Colonic mucosa (tissue), 4 donors: ENCODE data around the gene POLR2B. TPM values are rescaled to one million over a fixed set of nuclear protein-coding genes. Genes with fewer than 3 reads are reported as not detected.
A peak's percentile ranks its signal among the peaks of the same experiment; 100 is the strongest.

ENCODE experiments used
- DNase-seq: peaks from one replicate; pipeline ENCODE4 v3.0.0-alpha.2; 2020
- H3K27ac ChIP-seq: fragments of 200-600 bp; one replicate; pipeline ENCODE4 v1.8.0; 2021
- H3K27me3 ChIP-seq: fragments of 200-600 bp; one replicate; pipeline ENCODE4 v1.8.0; 2021
- H3K36me3 ChIP-seq: fragments of 200-600 bp; one replicate; pipeline ENCODE4 v1.8.0; 2021
- H3K4me1 ChIP-seq: fragments of 200-600 bp; one replicate; pipeline ENCODE4 v1.8.0; 2021; ENCODE audit warnings: mild to moderate bottlenecking
- H3K4me3 ChIP-seq: fragments of 200-600 bp; one replicate; pipeline ENCODE4 v1.8.0; 2021
- H3K9ac ChIP-seq, 2 donors: one replicate each; pipeline ENCODE4 v1.7.0; 2013; ENCODE audit warnings: control low read depth in 2 of 2, low read depth in 2 of 2, low read length in 2 of 2
- H3K9me3 ChIP-seq: fragments of 200-600 bp; one replicate; pipeline ENCODE4 v1.8.0; 2021
- intact Hi-C: fragments of 100-400 bp; cut with DNase I; formaldehyde crosslinking; loops from one replicate; pipeline ENCODE4 v1.14.1; 2022
- total RNA-seq, 2 donors: library from RNA; stranded (reverse); fragmentation: NEBNext Ultra II Directional in 1 of 2; extraction: Animal tissue kit (Norgen Biotek cat#: 25700) in 1 of 2; gene quantifications; one replicate each; pipeline ENCODE4 v1.2.1, GENCODE V29; 2021
- TF ChIP-seq, protein P1 (sequence below): fragments of 200-600 bp; IDR thresholded peaks from one replicate; pipeline ENCODE4 v1.8.0; 2022; ENCODE audit warnings: antibody characterized with exemption, mild to moderate bottlenecking
- donor health status: healthy.
- donor health status: DM: no; HTN: no; CAD: no.
- donor health status: DM: no; HTN: no; CAD: no.

The POLR2B gene
- total RNA-seq, 2 donors from 2014 or later: 70.2 to 79.3 TPM

GRCh38 chr4:56986192-56986591, 7.5 kb downstream of the POLR2B start:
- TF ChIP-seq, protein P1, sequence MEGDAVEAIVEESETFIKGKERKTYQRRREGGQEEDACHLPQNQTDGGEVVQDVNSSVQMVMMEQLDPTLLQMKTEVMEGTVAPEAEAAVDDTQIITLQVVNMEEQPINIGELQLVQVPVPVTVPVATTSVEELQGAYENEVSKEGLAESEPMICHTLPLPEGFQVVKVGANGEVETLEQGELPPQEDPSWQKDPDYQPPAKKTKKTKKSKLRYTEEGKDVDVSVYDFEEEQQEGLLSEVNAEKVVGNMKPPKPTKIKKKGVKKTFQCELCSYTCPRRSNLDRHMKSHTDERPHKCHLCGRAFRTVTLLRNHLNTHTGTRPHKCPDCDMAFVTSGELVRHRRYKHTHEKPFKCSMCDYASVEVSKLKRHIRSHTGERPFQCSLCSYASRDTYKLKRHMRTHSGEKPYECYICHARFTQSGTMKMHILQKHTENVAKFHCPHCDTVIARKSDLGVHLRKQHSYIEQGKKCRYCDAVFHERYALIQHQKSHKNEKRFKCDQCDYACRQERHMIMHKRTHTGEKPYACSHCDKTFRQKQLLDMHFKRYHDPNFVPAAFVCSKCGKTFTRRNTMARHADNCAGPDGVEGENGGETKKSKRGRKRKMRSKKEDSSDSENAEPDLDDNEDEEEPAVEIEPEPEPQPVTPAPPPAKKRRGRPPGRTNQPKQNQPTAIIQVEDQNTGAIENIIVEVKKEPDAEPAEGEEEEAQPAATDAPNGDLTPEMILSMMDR: no peak
- Histone ChIP-seq H3K36me3 (peaks cover 15% of the 10 kb centered on the region), H3K27me3 (no peaks in the 10 kb centered on the region), H3K4me1 (no peaks in the 10 kb centered on the region), H3K9me3 (no peaks in the 10 kb centered on the region), H3K4me3 (no peak overlapping the region), H3K9ac (no peak overlapping the region), H3K27ac (no peak overlapping the region)
- intact Hi-C loops: no loop called here
- DNase-seq: no peak

DNA sequence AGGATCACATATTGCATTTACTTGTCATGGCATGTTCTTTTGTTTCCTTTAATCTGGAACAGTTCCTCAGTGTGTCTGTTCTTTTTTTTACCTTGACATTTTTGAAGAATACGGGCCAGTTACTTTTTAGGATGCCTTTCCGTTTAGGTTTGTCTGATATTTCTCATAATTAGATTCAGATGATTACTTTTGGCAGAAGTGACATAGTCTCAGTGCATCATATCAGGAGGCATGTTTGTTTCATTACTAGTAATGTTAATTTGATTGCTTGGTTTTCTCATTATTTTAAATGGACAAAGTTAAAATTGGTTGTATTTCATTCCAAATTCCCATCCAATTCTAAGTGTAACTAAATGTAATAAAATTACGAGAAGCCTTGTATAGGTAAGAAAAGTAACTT, 8.3 kb downstream of the POLR2B start:
- H3K9me3 ChIP-seq: no peaks in the 10 kb centered on the region
- intact Hi-C loops: no loop called here
- H3K4me1 ChIP-seq: no peaks in the 10 kb centered on the region
- DNase-seq: no peak
- TF ChIP-seq, protein P1: no peak
- H3K9ac ChIP-seq: no peak overlapping the region
- H3K36me3 ChIP-seq: peaks cover 15% of the 10 kb centered on the region
- H3K27ac ChIP-seq: no peak overlapping the region
- no peak overlapping the region for H3K4me3 ChIP-seq
- H3K27me3 ChIP-seq: no peaks in the 10 kb centered on the region

GRCh38 chr4:56990109-56990905, 11.6 kb downstream of the POLR2B start:
- TF ChIP-seq, protein P1: no peak
- no peak for DNase-seq
- Histone ChIP-seq H3K27me3 (no peaks in the 10 kb centered on the region), H3K9ac (no peak overlapping the region), H3K36me3 (peaks cover 20% of the 10 kb centered on the region), H3K9me3 (no peaks in the 10 kb centered on the region), H3K4me3 (no peak overlapping the region), H3K27ac (no peak overlapping the region), H3K4me1 (no peaks in the 10 kb centered on the region)
- intact Hi-C loops: no loop called here

GRCh38 chr4:56995525-56995924, 16.8 kb downstream of the POLR2B start:
- H3K27me3 ChIP-seq: no peaks in the 10 kb centered on the region
- no peaks in the 10 kb centered on the region for H3K9me3 ChIP-seq
- H3K4me3 ChIP-seq: no peak overlapping the region
- H3K4me1 ChIP-seq: no peaks in the 10 kb centered on the region
- intact Hi-C loops: no loop called here
- TF ChIP-seq, protein P1: no peak
- no peak overlapping the region for H3K9ac ChIP-seq
- H3K27ac ChIP-seq: no peak overlapping the region
- H3K36me3 ChIP-seq: peaks cover 5% of the 10 kb centered on the region
- peak; percentile 27 for DNase-seq

DNA sequence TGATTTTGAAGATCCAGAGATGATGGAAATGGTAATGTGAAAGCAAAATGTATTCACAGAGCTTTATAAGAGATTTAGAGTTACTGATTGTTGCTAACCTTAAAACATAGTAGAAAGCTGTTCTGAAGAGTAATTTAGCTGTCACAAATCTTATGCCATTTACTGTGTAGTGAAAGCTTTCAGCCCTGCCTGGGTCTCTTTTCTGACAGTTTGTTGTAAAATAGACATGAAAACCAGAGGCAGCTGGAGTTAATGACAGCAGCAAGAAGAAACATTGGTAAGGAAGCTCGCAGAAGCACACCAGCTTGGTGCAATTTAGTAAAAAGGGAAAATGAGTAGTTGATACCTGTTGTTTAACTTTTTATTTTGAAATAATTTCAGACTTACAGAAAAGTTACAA, 21.1 kb downstream of the POLR2B start:
- H3K36me3 ChIP-seq: peaks cover 7% of the 10 kb centered on the region
- TF ChIP-seq, protein P1: no peak
- no peak overlapping the region for H3K9ac ChIP-seq
- H3K27me3 ChIP-seq: no peaks in the 10 kb centered on the region
- intact Hi-C loops: no loop called here
- H3K4me1 ChIP-seq: no peaks in the 10 kb centered on the region
- no peak overlapping the region for H3K27ac ChIP-seq
- no peaks in the 10 kb centered on the region for H3K9me3 ChIP-seq
- no peak overlapping the region for H3K4me3 ChIP-seq
- DNase-seq: no peak
